ENCODE measurements around the gene TXNRD1. TPM values are rescaled to one million over a fixed set of nuclear protein-coding genes. Genes with fewer than 3 reads are reported as not detected.
"Not testable (repeated sequence)": the region's sequence is repeated elsewhere in the genome, so short reads cannot be mapped to it uniquely, and the experiment has no call there.

Gene TXNRD1
- total and polyA plus RNA-seq, 7 experiments from 2014 or later: 19.1 to 73.5 (median 35.6) TPM

- Histone ChIP-seq H3K27ac (ENCODE audit: low read depth, low read length) (no peak overlapping the region), H3K9me3 (ENCODE audit: control insufficient read depth in 2 of 3, low read length in 3 of 3) (no peaks in the 10 kb centered on the region), H3K4me3 (ENCODE audit: low read length) (no peak overlapping the region), H3K36me3 (ENCODE audit: control insufficient read depth in 2 of 3, insufficient read depth in 3 of 3, low read length in 3 of 3) (no peaks in the 10 kb centered on the region), H3K4me1 (ENCODE audit: control insufficient read depth in 2 of 2, insufficient read depth in 2 of 2, low read length in 2 of 2) (no peaks in the 10 kb centered on the region), H3K27me3 (ENCODE audit: control insufficient read depth in 2 of 2, insufficient read depth in 2 of 2, low read length in 2 of 2) (no peaks in the 10 kb centered on the region)
- Mint-ChIP-seq H3K4me1 (no peaks in the 10 kb centered on the region), H3K27ac (no peak overlapping the region), H3K9me3 (peaks cover 0 to 1% (median 0%) of the 10 kb centered on the region in 11 donors), H3K4me3 (no peak overlapping the region), H3K36me3 (no peaks in the 10 kb centered on the region), H3K27me3 (peaks cover 0 to 4% (median 0%) of the 10 kb centered on the region in 5 donors)
- POLR2A ChIA-PET: no interaction called here
- ATAC-seq (no peak), DNase-seq (no peak)
- intact Hi-C loops (cut with micrococcal nuclease): no loop called here
- CTCF ChIA-PET: interaction anchor here (0.6 to 1.3 kb wide), 2 partner anchors 20 to 256 kb away, joined by 4 read pairs; no protein-coding TSS in a partner anchor
Measured at GRCh38 chr12:104258476-104259067, 43.0 kb downstream of the TXNRD1 start.

- H3K27me3 ChIP-seq (ENCODE audit: control insufficient read depth in 2 of 2, insufficient read depth in 2 of 2, low read length in 2 of 2): no peaks in the 10 kb centered on the region
- no peaks in the 10 kb centered on the region for H3K4me1 ChIP-seq (ENCODE audit: control insufficient read depth in 2 of 2, insufficient read depth in 2 of 2, low read length in 2 of 2)
- H3K27ac ChIP-seq (ENCODE audit: low read depth, low read length): no peak overlapping the region
- Mint-ChIP-seq H3K27ac (no peak overlapping the region), H3K36me3 (no peaks in the 10 kb centered on the region), H3K27me3 (no peaks in the 10 kb centered on the region), H3K4me3 (no peak overlapping the region), H3K9me3 (peaks cover 0 to 1% (median 0%) of the 10 kb centered on the region in 11 donors), H3K4me1 (no peaks in the 10 kb centered on the region)
- intact Hi-C loops (cut with micrococcal nuclease): no loop called here
- H3K4me3 ChIP-seq (ENCODE audit: low read length): no peak overlapping the region
- no peak for ATAC-seq
- POLR2A ChIA-PET: no interaction called here
- no peak for DNase-seq
- H3K36me3 ChIP-seq (ENCODE audit: control insufficient read depth in 2 of 3, insufficient read depth in 3 of 3, low read length in 3 of 3): no peaks in the 10 kb centered on the region
- no peaks in the 10 kb centered on the region for H3K9me3 ChIP-seq (ENCODE audit: control insufficient read depth in 2 of 3, low read length in 3 of 3)
- CTCF ChIA-PET: no interaction called here
Measured at GRCh38 chr12:104263026-104263425, 47.4 kb downstream of the TXNRD1 start.

- Histone ChIP-seq H3K27me3 (ENCODE audit: control insufficient read depth in 2 of 2, insufficient read depth in 2 of 2, low read length in 2 of 2) (no peaks in the 10 kb centered on the region), H3K4me1 (ENCODE audit: control insufficient read depth in 2 of 2, insufficient read depth in 2 of 2, low read length in 2 of 2) (no peaks in the 10 kb centered on the region), H3K27ac (ENCODE audit: low read depth, low read length) (no peak overlapping the region), H3K4me3 (ENCODE audit: low read length) (no peak overlapping the region), H3K36me3 (ENCODE audit: control insufficient read depth in 2 of 3, insufficient read depth in 3 of 3, low read length in 3 of 3) (no peaks in the 10 kb centered on the region), H3K9me3 (ENCODE audit: control insufficient read depth in 2 of 3, low read length in 3 of 3) (no peaks in the 10 kb centered on the region)
- intact Hi-C loops (cut with micrococcal nuclease): no loop called here
- no peak for ATAC-seq
- no peaks in the 10 kb centered on the region for H3K9me3 Mint-ChIP-seq
- no peaks in the 10 kb centered on the region for H3K27me3 Mint-ChIP-seq
- POLR2A ChIA-PET: no interaction called here
- no peak overlapping the region for H3K4me3 Mint-ChIP-seq
- H3K4me1 Mint-ChIP-seq: no peaks in the 10 kb centered on the region
- DNase-seq: no peak
- CTCF ChIA-PET: no interaction called here
- H3K27ac Mint-ChIP-seq: no peak overlapping the region
- H3K36me3 Mint-ChIP-seq: no peaks in the 10 kb centered on the region
Measured at GRCh38 chr12:104263580-104264358, 48.2 kb downstream of the TXNRD1 start.

- H3K27ac ChIP-seq (ENCODE audit: low read depth, low read length); H3K4me3 Mint-ChIP-seq; H3K9me3 ChIP-seq (ENCODE audit: control insufficient read depth in 2 of 3, low read length in 3 of 3); H3K36me3 ChIP-seq (ENCODE audit: control insufficient read depth in 2 of 3, insufficient read depth in 3 of 3, low read length in 3 of 3); H3K27me3 Mint-ChIP-seq; intact Hi-C loops (cut with micrococcal nuclease); H3K36me3 Mint-ChIP-seq; H3K4me1 Mint-ChIP-seq; ATAC-seq; H3K27me3 ChIP-seq (ENCODE audit: control insufficient read depth in 2 of 2, insufficient read depth in 2 of 2, low read length in 2 of 2); H3K4me1 ChIP-seq (ENCODE audit: control insufficient read depth in 2 of 2, insufficient read depth in 2 of 2, low read length in 2 of 2); POLR2A ChIA-PET; H3K27ac Mint-ChIP-seq; H3K4me3 ChIP-seq (ENCODE audit: low read length); H3K9me3 Mint-ChIP-seq; CTCF ChIA-PET; DNase-seq: not testable (repeated sequence)
Measured at GRCh38 chr12:104265436-104265835, 49.9 kb downstream of the TXNRD1 start.

GRCh38 chr12:104272938-104273337, 57.4 kb downstream of the TXNRD1 start:
- Mint-ChIP-seq H3K27me3 (peaks cover 0 to 4% (median 0%) of the 10 kb centered on the region in 5 donors), H3K4me1 (peaks cover 0 to 10% (median 7%) of the 10 kb centered on the region in 7 donors), H3K27ac (no peak overlapping the region), H3K4me3 (no peak overlapping the region), H3K36me3 (no peaks in the 10 kb centered on the region), H3K9me3 (no peaks in the 10 kb centered on the region)
- Histone ChIP-seq H3K27ac (ENCODE audit: low read depth, low read length) (no peak overlapping the region), H3K4me1 (ENCODE audit: control insufficient read depth in 2 of 2, insufficient read depth in 2 of 2, low read length in 2 of 2) (no peaks in the 10 kb centered on the region), H3K4me3 (ENCODE audit: low read length) (no peak overlapping the region), H3K27me3 (ENCODE audit: control insufficient read depth in 2 of 2, insufficient read depth in 2 of 2, low read length in 2 of 2) (no peaks in the 10 kb centered on the region), H3K36me3 (ENCODE audit: control insufficient read depth in 2 of 3, insufficient read depth in 3 of 3, low read length in 3 of 3) (no peaks in the 10 kb centered on the region), H3K9me3 (ENCODE audit: control insufficient read depth in 2 of 3, low read length in 3 of 3) (no peaks in the 10 kb centered on the region)
- DNase-seq (no peak), ATAC-seq (no peak)
- intact Hi-C loops (cut with micrococcal nuclease): no loop called here
- CTCF ChIA-PET: no interaction called here
- POLR2A ChIA-PET: no interaction called here

- intact Hi-C loops (cut with micrococcal nuclease): no loop called here
- no peaks in the 10 kb centered on the region for H3K9me3 ChIP-seq (ENCODE audit: control insufficient read depth in 2 of 3, low read length in 3 of 3)
- no peak for DNase-seq
- ATAC-seq: no peak
- Mint-ChIP-seq H3K4me3 (no peak overlapping the region), H3K27me3 (peaks cover 0 to 4% (median 0%) of the 10 kb centered on the region in 5 donors), H3K27ac (no peak overlapping the region), H3K4me1 (peaks cover 0 to 10% (median 7%) of the 10 kb centered on the region in 7 donors), H3K36me3 (no peaks in the 10 kb centered on the region), H3K9me3 (no peaks in the 10 kb centered on the region)
- CTCF ChIA-PET: no interaction called here
- no peaks in the 10 kb centered on the region for H3K27me3 ChIP-seq (ENCODE audit: control insufficient read depth in 2 of 2, insufficient read depth in 2 of 2, low read length in 2 of 2)
- no peak overlapping the region for H3K4me3 ChIP-seq (ENCODE audit: low read length)
- POLR2A ChIA-PET: no interaction called here
- H3K36me3 ChIP-seq (ENCODE audit: control insufficient read depth in 2 of 3, insufficient read depth in 3 of 3, low read length in 3 of 3): no peaks in the 10 kb centered on the region
- H3K4me1 ChIP-seq (ENCODE audit: control insufficient read depth in 2 of 2, insufficient read depth in 2 of 2, low read length in 2 of 2): no peaks in the 10 kb centered on the region
- no peak overlapping the region for H3K27ac ChIP-seq (ENCODE audit: low read depth, low read length)
Measured at GRCh38 chr12:104273503-104273902, 57.9 kb downstream of the TXNRD1 start.

- ChIA-PET CTCF (no interaction called here), POLR2A (interaction anchor here (2.6 kb wide), 1 partner anchor 13 kb away, joined by 11 read pairs; no protein-coding TSS in a partner anchor)
- Mint-ChIP-seq H3K4me1 (peaks cover 0 to 10% (median 7%) of the 10 kb centered on the region in 7 donors), H3K27ac (no peak overlapping the region), H3K9me3 (no peaks in the 10 kb centered on the region), H3K4me3 (no peak overlapping the region), H3K36me3 (no peaks in the 10 kb centered on the region), H3K27me3 (peaks cover 0 to 4% (median 0%) of the 10 kb centered on the region in 5 donors)
- Histone ChIP-seq H3K4me1 (ENCODE audit: control insufficient read depth in 2 of 2, insufficient read depth in 2 of 2, low read length in 2 of 2) (no peaks in the 10 kb centered on the region), H3K9me3 (ENCODE audit: control insufficient read depth in 2 of 3, low read length in 3 of 3) (no peaks in the 10 kb centered on the region), H3K27me3 (ENCODE audit: control insufficient read depth in 2 of 2, insufficient read depth in 2 of 2, low read length in 2 of 2) (no peaks in the 10 kb centered on the region), H3K4me3 (ENCODE audit: low read length) (no peak overlapping the region), H3K27ac (ENCODE audit: low read depth, low read length) (no peak overlapping the region), H3K36me3 (ENCODE audit: control insufficient read depth in 2 of 3, insufficient read depth in 3 of 3, low read length in 3 of 3) (no peaks in the 10 kb centered on the region)
- DNase-seq (no peak), ATAC-seq (no peak)
- intact Hi-C loops (cut with micrococcal nuclease): no loop called here
Measured at GRCh38 chr12:104274811-104275210, 59.2 kb downstream of the TXNRD1 start.

All from naive thymus-derived CD4-positive, alpha-beta T cell (primary cell).